AG04450 (cell line): ENCODE data around the gene P2RY8. TPM values are rescaled to one million over a fixed set of nuclear protein-coding genes. Genes with fewer than 3 reads are reported as not detected.
"Not testable (repeated sequence)": the region's sequence is repeated elsewhere in the genome, so short reads cannot be mapped to it uniquely, and the experiment has no call there.

Experiments
- CTCF ChIA-PET: fragments of 300-600, 350-600 bp; formaldehyde crosslinking; extraction: SDS; loops from one replicate; lab custom pipeline; 2022; ENCODE audit warnings: antibody characterized with exemption, inconsistent platforms; lab: Charles Lee
- POLR2A ChIA-PET: fragments of 350-600 bp; formaldehyde crosslinking; extraction: SDS; loops from one replicate; lab custom pipeline; 2021; ENCODE audit warnings: antibody characterized with exemption, inconsistent platforms; lab: Yijun Ruan, JAX
- DNase-seq: peaks from one replicate; pipeline ENCODE4 v3.0.0-alpha.2; 2011; ENCODE audit warnings: low read depth, low spot score
- H3K27ac ChIP-seq: one replicate; pipeline ENCODE4 v1.5.1; 2012; ENCODE audit warnings: low read depth, low read length, control low read depth
- H3K27me3 ChIP-seq: one replicate; pipeline ENCODE4 v1.6.0; 2012; ENCODE audit warnings: low read length; ENCODE audit not compliant: control insufficient read depth, insufficient read depth
- H3K4me3 ChIP-seq: 2 replicates; pipeline ENCODE4 v1.5.1; 2011; ENCODE audit warnings: mild to moderate bottlenecking, low read depth, low read length, control low read depth
- H3K9me3 ChIP-seq: 2 replicates; pipeline ENCODE4 v1.5.1; 2012; ENCODE audit warnings: low read length; ENCODE audit not compliant: control insufficient read depth, insufficient read depth
- CTCF ChIP-seq: IDR thresholded peaks from 2 replicates; pipeline ENCODE4 v1.5.1; 2011; ENCODE audit warnings: low read depth, low read length, control low read depth, inconsistent platforms
- polyA plus RNA-seq: library from polyadenylated mRNA; depleted of rRNA; stranded (reverse); fragments of >200 nt; gene quantifications from 2 replicates; pipeline ENCODE4 v1.2.3, GENCODE V29; 2011

The P2RY8 gene
- polyA plus RNA-seq, 1 experiment, result not detected

- no peak for DNase-seq
- CTCF ChIA-PET, result no interaction called here
Measured at GRCh38 chrX:1477801-1478458, 59.1 kb downstream of the P2RY8 start.

GRCh38 chrX:1477229-1477628 is 59.8 kb downstream of the P2RY8 start:
- ChIA-PET POLR2A (no interaction called here), CTCF (no interaction called here)
- no peak for DNase-seq

More at GRCh38 chrX:1477801-1478458, 59.1 kb downstream of the P2RY8 start:
- Histone ChIP-seq H3K27ac (no peak overlapping the region), H3K27me3 (no peaks in the 10 kb centered on the region), H3K4me3 (no peak overlapping the region), H3K9me3 (peaks cover 9% of the 10 kb centered on the region)
- POLR2A ChIA-PET, result no interaction called here
- no peak for TF ChIP-seq CTCF

GRCh38 chrX:1476682-1477081 is 60.3 kb downstream of the P2RY8 start:
- no peak for DNase-seq
- ChIA-PET POLR2A (no interaction called here), CTCF (no interaction called here)
- H3K27me3 ChIP-seq, result no peaks in the 10 kb centered on the region
- no peak overlapping the region for H3K4me3 ChIP-seq
- no peak overlapping the region for H3K27ac ChIP-seq
- peaks cover 9% of the 10 kb centered on the region for H3K9me3 ChIP-seq
- TF ChIP-seq CTCF, result no peak

More at GRCh38 chrX:1477229-1477628, 59.8 kb downstream of the P2RY8 start:
- Histone ChIP-seq H3K4me3 (no peak overlapping the region), H3K27me3 (no peaks in the 10 kb centered on the region), H3K9me3 (peaks cover 9% of the 10 kb centered on the region), H3K27ac (no peak overlapping the region)
- no peak for TF ChIP-seq CTCF

GRCh38 chrX:1475881-1476280 is 61.1 kb downstream of the P2RY8 start:
- no peak for TF ChIP-seq CTCF
- H3K9me3 ChIP-seq, result peaks cover 7% of the 10 kb centered on the region
- H3K4me3 ChIP-seq, result no peak overlapping the region
- ChIA-PET POLR2A (no interaction called here), CTCF (no interaction called here)
- H3K27me3 ChIP-seq, result no peaks in the 10 kb centered on the region
- DNase-seq, result no peak
- H3K27ac ChIP-seq, result no peak overlapping the region

GRCh38 chrX:1475481-1475880 is 61.5 kb downstream of the P2RY8 start:
- POLR2A ChIA-PET, result no interaction called here
- no peak overlapping the region for H3K27ac ChIP-seq
- peaks cover 6% of the 10 kb centered on the region for H3K9me3 ChIP-seq
- no peaks in the 10 kb centered on the region for H3K27me3 ChIP-seq
- H3K4me3 ChIP-seq, result no peak overlapping the region
- CTCF ChIA-PET, result no interaction called here
- DNase-seq, result no peak
- TF ChIP-seq CTCF, result no peak

GRCh38 chrX:1474593-1474992 is 62.4 kb downstream of the P2RY8 start:
- CTCF ChIA-PET, H3K9me3 ChIP-seq, DNase-seq, POLR2A ChIA-PET, H3K4me3 ChIP-seq, H3K27me3 ChIP-seq, H3K27ac ChIP-seq: not testable (repeated sequence)
